SU-DHL-6 (cell line): Measurements from ENCODE around the gene ATAD2B.

Experiments
- EZH2phosphoT487 ChIP-seq: fragments of 200-600 bp; sonication (generic), shearing (Covaris generic); conservative IDR thresholded peaks from 2 replicates; pipeline ENCODE4 v1.6.1; 2018; ENCODE audit warnings: mild to moderate bottlenecking, antibody characterized with exemption, low read length, moderate library complexity, mixed read lengths
- TF ChIP-seq, protein P1 (sequence below): fragments of 200-600 bp; sonication (generic); IDR thresholded peaks from one replicate; pipeline ENCODE4 v1.5.1; 2017; ENCODE audit warnings: antibody characterized with exemption, mild to moderate bottlenecking, low read length, moderate library complexity; ENCODE audit not compliant: insufficient read depth, poor library complexity, severe bottlenecking

DNA sequence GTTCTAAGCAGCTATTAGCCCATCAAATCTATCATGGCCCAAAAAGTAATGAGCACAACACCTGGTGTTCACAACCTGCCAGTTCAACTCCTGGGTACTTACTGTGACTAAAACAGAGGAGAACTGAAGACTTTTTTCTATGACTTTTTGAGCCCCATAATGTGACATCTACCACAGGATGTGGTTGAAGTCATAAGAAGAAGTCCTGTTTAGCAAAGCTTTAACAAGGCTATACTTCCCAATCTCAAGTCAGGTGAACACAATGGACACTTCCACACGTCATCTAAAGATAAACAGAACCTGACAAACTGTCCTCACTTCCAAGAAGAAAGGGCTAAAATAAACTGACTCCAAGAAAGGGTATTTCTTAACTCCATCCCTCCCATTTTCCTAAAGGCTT lies 138.8 kb downstream of the ATAD2B start:
- TF ChIP-seq, protein P1, sequence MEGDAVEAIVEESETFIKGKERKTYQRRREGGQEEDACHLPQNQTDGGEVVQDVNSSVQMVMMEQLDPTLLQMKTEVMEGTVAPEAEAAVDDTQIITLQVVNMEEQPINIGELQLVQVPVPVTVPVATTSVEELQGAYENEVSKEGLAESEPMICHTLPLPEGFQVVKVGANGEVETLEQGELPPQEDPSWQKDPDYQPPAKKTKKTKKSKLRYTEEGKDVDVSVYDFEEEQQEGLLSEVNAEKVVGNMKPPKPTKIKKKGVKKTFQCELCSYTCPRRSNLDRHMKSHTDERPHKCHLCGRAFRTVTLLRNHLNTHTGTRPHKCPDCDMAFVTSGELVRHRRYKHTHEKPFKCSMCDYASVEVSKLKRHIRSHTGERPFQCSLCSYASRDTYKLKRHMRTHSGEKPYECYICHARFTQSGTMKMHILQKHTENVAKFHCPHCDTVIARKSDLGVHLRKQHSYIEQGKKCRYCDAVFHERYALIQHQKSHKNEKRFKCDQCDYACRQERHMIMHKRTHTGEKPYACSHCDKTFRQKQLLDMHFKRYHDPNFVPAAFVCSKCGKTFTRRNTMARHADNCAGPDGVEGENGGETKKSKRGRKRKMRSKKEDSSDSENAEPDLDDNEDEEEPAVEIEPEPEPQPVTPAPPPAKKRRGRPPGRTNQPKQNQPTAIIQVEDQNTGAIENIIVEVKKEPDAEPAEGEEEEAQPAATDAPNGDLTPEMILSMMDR = no peak
- no peak for TF ChIP-seq EZH2phosphoT487
